ENCODE results near the gene COL26A1. TPM values are rescaled to one million over a fixed set of nuclear protein-coding genes. Genes with fewer than 3 reads are reported as not detected.

COL26A1 gene
- total and polyA plus RNA-seq, 8 donors, result 0.20 to 0.55 (median 0.31) TPM; not detected in 5

GRCh38 chr7:101543242-101543766, 180.6 kb downstream of the COL26A1 start:
- TF ChIP-seq POLR2AphosphoS5 (IDR thresholded peaks at IDR 0.05) (no peak), POLR2A (IDR thresholded peaks at IDR 0.05) (no peak), CTCF (IDR thresholded peaks at IDR 0.05) (no peak), EP300 (IDR thresholded peaks at IDR 0.05) (no peak)
- H3K27me3 ChIP-seq, result peaks cover 0 to 10% (median 0%) of the 10 kb centered on the region in 3 donors
- intact Hi-C loops (cut with DNase I; ENCODE audit: low total_unique reads), result loop anchor here (5.0 kb wide), 1 partner anchor 729 kb away; no protein-coding TSS in a partner anchor
- no peaks in the 10 kb centered on the region for H3K36me3 ChIP-seq
- peaks cover 0 to 11% (median 2%) of the 10 kb centered on the region in 4 donors for H3K4me1 ChIP-seq
- H3K27ac ChIP-seq, result no peak overlapping the region
- H3K4me3 ChIP-seq, result no peak overlapping the region
- H3K9me3 ChIP-seq, result no peaks in the 10 kb centered on the region
- 47 to 61% (median 52%) methylated on average over 5 of the region's 5 CpGs for WGBS, 5 donors
- DNase-seq, result no peak

GRCh38 chr7:101543846-101544245, 181.2 kb downstream of the COL26A1 start:
- no peak for DNase-seq
- no peaks in the 10 kb centered on the region for H3K36me3 ChIP-seq
- no peaks in the 10 kb centered on the region for H3K9me3 ChIP-seq
- TF ChIP-seq CTCF (IDR thresholded peaks at IDR 0.05) (no peak), POLR2AphosphoS5 (IDR thresholded peaks at IDR 0.05) (no peak), POLR2A (IDR thresholded peaks at IDR 0.05) (no peak), EP300 (IDR thresholded peaks at IDR 0.05) (no peak)
- peaks cover 0 to 7% (median 2%) of the 10 kb centered on the region in 4 donors for H3K4me1 ChIP-seq
- H3K4me3 ChIP-seq, result no peak overlapping the region
- H3K27me3 ChIP-seq, result peaks cover 0 to 9% (median 0%) of the 10 kb centered on the region in 3 donors
- 88 to 93% (median 91%) methylated on average over 7 to 10 of the region's 10 CpGs for WGBS, 5 donors
- no peak overlapping the region for H3K27ac ChIP-seq
- intact Hi-C loops (cut with DNase I; ENCODE audit: low total_unique reads), result loop anchor here (5.0 kb wide), 1 partner anchor 728 kb away; no protein-coding TSS in a partner anchor

GRCh38 chr7:101545441-101546190, 182.9 kb downstream of the COL26A1 start:
- intact Hi-C loops (cut with DNase I; ENCODE audit: low total_unique reads), result no loop called here

More at GRCh38 chr7:101545441-101546190, 182.9 kb downstream of the COL26A1 start:
- no peaks in the 10 kb centered on the region for H3K9me3 ChIP-seq
- no peak overlapping the region for H3K27ac ChIP-seq
- DNase-seq, result no peak
- H3K27me3 ChIP-seq, result peaks cover 0 to 16% (median 0%) of the 10 kb centered on the region in 3 donors
- TF ChIP-seq POLR2AphosphoS5 (IDR thresholded peaks at IDR 0.05), result no peak
- TF ChIP-seq CTCF (IDR thresholded peaks at IDR 0.05), result no peak
- TF ChIP-seq EP300 (IDR thresholded peaks at IDR 0.05), result no peak
- TF ChIP-seq POLR2A (IDR thresholded peaks at IDR 0.05), result no peak
- no peaks in the 10 kb centered on the region for H3K36me3 ChIP-seq
- no peak overlapping the region for H3K4me3 ChIP-seq
- 84 to 95% (median 90%) methylated on average over 7 to 10 of the region's 10 CpGs for WGBS, 5 donors
- H3K4me1 ChIP-seq, result peaks cover 0 to 5% (median 2%) of the 10 kb centered on the region in 4 donors

Data from stomach (tissue), 9 donors.